Effector CD4-positive, alpha-beta T cell (primary cell): ENCODE results near the gene SUPT4H1.
"Not testable (repeated sequence)": the region's sequence is repeated elsewhere in the genome, so short reads cannot be mapped to it uniquely, and the experiment has no call there.

Experiments
- DNase-seq: peaks from one replicate; pipeline ENCODE4 v3.0.0-alpha.2; 2020
- total RNA-seq: gene quantifications from one replicate; lab custom pipeline; 2026; lab: John Stamatoyannopoulos, UW

The SUPT4H1 gene
- 0.56 reads per million for total RNA-seq

GRCh38 chr17:58351831-58352595 is at the start of gene SUPT4H1:
Gene SUPT4H1 (minus strand): TSS chr17:58352201. CDS start chr17:58352135, 66 bp downstream.
- DNase-seq: peak; percentile 84

- DNase-seq: no peak
Measured at GRCh38 chr17:58401287-58401686, 49.3 kb upstream of the SUPT4H1 start.

GRCh38 chr17:58400826-58401225 is 48.8 kb upstream of the SUPT4H1 start:
- DNase-seq: no peak

GRCh38 chr17:58399974-58400373 is 48.0 kb upstream of the SUPT4H1 start:
- no peak for DNase-seq

- no peak for DNase-seq
Measured at GRCh38 chr17:58398574-58399266, 46.7 kb upstream of the SUPT4H1 start.

- DNase-seq: not testable (repeated sequence)
Measured at GRCh38 chr17:58397421-58397820, 45.4 kb upstream of the SUPT4H1 start.

- no peak for DNase-seq
Measured at GRCh38 chr17:58396173-58396572, 44.2 kb upstream of the SUPT4H1 start.

GRCh38 chr17:58394534-58395223 is 42.7 kb upstream of the SUPT4H1 start:
- DNase-seq: no peak

GRCh38 chr17:58391302-58391984 is 39.4 kb upstream of the SUPT4H1 start:
- no peak for DNase-seq

- no peak for DNase-seq
Measured at GRCh38 chr17:58390884-58391283, 38.9 kb upstream of the SUPT4H1 start.

- DNase-seq: no peak
Measured at GRCh38 chr17:58388302-58389190, 36.5 kb upstream of the SUPT4H1 start.

- no peak for DNase-seq
Measured at GRCh38 chr17:58387834-58388233, 35.8 kb upstream of the SUPT4H1 start.

GRCh38 chr17:58386708-58387107 is 34.7 kb upstream of the SUPT4H1 start:
- DNase-seq: no peak

- no peak for DNase-seq
Measured at GRCh38 chr17:58385359-58385899, 33.4 kb upstream of the SUPT4H1 start.

GRCh38 chr17:58384897-58385296 is 32.9 kb upstream of the SUPT4H1 start:
- DNase-seq: no peak

GRCh38 chr17:58383892-58384462 is 32.0 kb upstream of the SUPT4H1 start:
- no peak for DNase-seq

- DNase-seq: no peak
Measured at GRCh38 chr17:58382872-58383242, 30.9 kb upstream of the SUPT4H1 start.

GRCh38 chr17:58382108-58382871 is 30.3 kb upstream of the SUPT4H1 start:
- DNase-seq: no peak

- DNase-seq: no peak
Measured at GRCh38 chr17:58381124-58382035, 29.4 kb upstream of the SUPT4H1 start.
